Ishikawa (cell line): ENCODE data around the gene IL1RAPL1.

ENCODE experiments used
- CEBPB ChIP-seq: IDR thresholded peaks from 2 replicates; pipeline ENCODE4 v1.6.1; 2012
- CREB1 ChIP-seq: IDR thresholded peaks from 2 replicates; pipeline ENCODE4 v1.6.1; 2012; ENCODE audit warnings: low read depth
- EGR1 ChIP-seq: IDR thresholded peaks from 2 replicates; pipeline ENCODE4 v1.6.1; 2012
- EP300 ChIP-seq: IDR thresholded peaks from 2 replicates; pipeline ENCODE4 v1.6.1; 2012; ENCODE audit warnings: borderline replicate concordance
- FOXM1 ChIP-seq: IDR thresholded peaks from 2 replicates; pipeline ENCODE4 v1.6.1; 2012; ENCODE audit warnings: low read depth, borderline replicate concordance
- MAX ChIP-seq: IDR thresholded peaks from 2 replicates; pipeline ENCODE4 v1.6.1; 2012
- NFIC ChIP-seq: IDR thresholded peaks from 2 replicates; pipeline ENCODE4 v1.6.1; 2012
- RAD21 ChIP-seq: IDR thresholded peaks from 2 replicates; pipeline ENCODE4 v1.6.1; 2012; ENCODE audit warnings: low read depth
- REST ChIP-seq: IDR thresholded peaks from 2 replicates; pipeline ENCODE4 v1.6.1; 2012; ENCODE audit warnings: low read depth, mild to moderate bottlenecking
- TAF1 ChIP-seq: IDR thresholded peaks from 2 replicates; pipeline ENCODE4 v1.6.1; 2012; ENCODE audit warnings: low read depth, mild to moderate bottlenecking
- TCF12 ChIP-seq: IDR thresholded peaks from 2 replicates; pipeline ENCODE4 v1.6.1; 2012; ENCODE audit warnings: low read depth
- TEAD4 ChIP-seq: IDR thresholded peaks from 2 replicates; pipeline ENCODE4 v1.6.1; 2012
- USF1 ChIP-seq: IDR thresholded peaks from 2 replicates; pipeline ENCODE4 v1.6.1; 2012
- YY1 ChIP-seq: IDR thresholded peaks from 2 replicates; pipeline ENCODE4 v1.6.1; 2012; ENCODE audit warnings: low read depth

- no peak for TF ChIP-seq REST
- no peak for TF ChIP-seq MAX
- TF ChIP-seq RAD21 = no peak
- no peak for TF ChIP-seq TAF1
- no peak for TF ChIP-seq FOXM1
- no peak for TF ChIP-seq CEBPB
- TF ChIP-seq NFIC = no peak
- TF ChIP-seq EP300 = no peak
- no peak for TF ChIP-seq CREB1
- no peak for TF ChIP-seq YY1
- TF ChIP-seq USF1 = no peak
- TF ChIP-seq TCF12 = no peak
- no peak for TF ChIP-seq EGR1
- no peak for TF ChIP-seq TEAD4
Measured at GRCh38 chrX:29432534-29432933, 845.3 kb downstream of the IL1RAPL1 start.
